Right atrium auricular region (tissue), 2 donors: ENCODE results near the gene ASTN2. TPM values are rescaled to one million over a fixed set of nuclear protein-coding genes. Genes with fewer than 3 reads are reported as not detected.

Source experiments
- DNase-seq: peaks from one replicate; pipeline ENCODE4 v3.0.0-alpha.2; 2019; ENCODE audit warnings: low spot score
- H3K27ac ChIP-seq, 2 donors: fragments of 200-600 bp; sonication (generic); 1 replicate in 1 of 2; 2 replicates in 1 of 2; pipeline ENCODE4 v1.5.1; 2016 to 2019
- H3K27me3 ChIP-seq, 2 donors: fragments of 200-600 bp; sonication (generic); one replicate each; pipeline versions ENCODE4 v1.5.1 to v1.6.0; 2017 to 2019
- H3K36me3 ChIP-seq: fragments of 200-600 bp; sonication (generic); one replicate; pipeline ENCODE4 v1.5.1; 2016
- H3K4me1 ChIP-seq, 2 donors: fragments of 200-600 bp; sonication (generic); one replicate each; pipeline versions ENCODE4 v1.5.1 to v1.6.0; 2017 to 2019
- H3K4me3 ChIP-seq, 2 donors: fragments of 200-600 bp; sonication (generic); 1 replicate in 1 of 2; 2 replicates in 1 of 2; pipeline ENCODE4 v1.5.1; 2017 to 2019; ENCODE audit warnings: mild to moderate bottlenecking in 1 of 2, moderate library complexity in 1 of 2
- H3K9me3 ChIP-seq, 2 donors: fragments of 200-600 bp; sonication (generic); one replicate each; pipeline ENCODE4 v1.5.1; 2019
- CTCF ChIP-seq, 2 donors: fragments of 200-600 bp; sonication (generic); IDR thresholded peaks; one replicate each; pipeline ENCODE4 v1.5.1; 2019; ENCODE audit warnings: antibody characterized with exemption in 2 of 2
- total RNA-seq, 2 donors: library from RNA; depleted of rRNA; stranded (reverse); fragments of >200 nt; gene quantifications; one replicate each; pipeline ENCODE4 v1.1.0, GENCODE V29; 2016

ASTN2 gene
- total RNA-seq, 2 donors from 2014 or later, result 11.1 to 32.2 TPM

- no peaks in the 10 kb centered on the region for H3K27me3 ChIP-seq
- H3K27ac ChIP-seq, result no peak overlapping the region
- no peaks in the 10 kb centered on the region for H3K9me3 ChIP-seq
- TF ChIP-seq CTCF (IDR thresholded peaks at IDR 0.05), result no peak
- no peaks in the 10 kb centered on the region for H3K4me1 ChIP-seq
- no peak for DNase-seq
- no peak overlapping the region for H3K4me3 ChIP-seq
- H3K36me3 ChIP-seq, result no peaks in the 10 kb centered on the region
Observed at GRCh38 chr9:116499434-116499833, 915.4 kb downstream of the ASTN2 start.

DNA sequence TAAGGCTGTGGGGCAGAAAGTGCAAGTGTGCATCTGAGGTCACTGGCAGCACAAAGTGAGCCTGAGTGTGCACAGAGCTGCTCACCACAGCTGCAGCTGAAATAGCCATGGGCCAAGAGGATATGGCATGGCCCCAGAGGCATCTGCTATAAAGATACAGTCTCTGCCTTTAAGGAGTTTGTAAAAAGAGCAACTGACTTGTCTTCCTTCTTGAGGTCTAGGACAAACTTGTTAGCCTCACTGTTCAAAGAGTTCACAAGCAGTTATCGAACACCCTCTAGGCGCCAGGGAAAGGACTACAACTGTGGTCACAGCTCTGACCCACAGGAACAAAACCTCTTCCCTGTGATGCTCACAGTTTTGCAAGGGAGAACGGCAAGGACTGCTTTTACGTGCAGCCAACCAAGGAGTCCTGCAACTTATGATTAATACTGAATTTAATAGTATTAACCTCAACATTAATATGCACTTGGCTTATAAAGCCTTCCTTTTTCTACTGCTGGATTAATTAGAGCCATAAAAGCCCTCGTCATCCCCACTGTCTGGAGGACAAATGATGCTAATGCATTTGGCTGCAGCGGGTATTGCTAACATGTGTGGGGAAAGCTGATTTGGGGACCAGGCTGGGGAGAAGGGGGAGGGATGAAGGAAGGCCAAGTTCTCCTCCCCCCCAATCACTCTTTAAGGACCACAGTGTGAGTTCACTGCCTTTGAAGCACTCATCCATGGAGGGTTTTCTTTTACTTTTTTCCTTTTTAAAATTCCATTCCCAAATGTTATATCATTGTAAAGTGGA lies 917.6 kb downstream of the ASTN2 start:
- Histone ChIP-seq H3K9me3 (no peaks in the 10 kb centered on the region), H3K27me3 (no peaks in the 10 kb centered on the region), H3K4me3 (no peak overlapping the region), H3K36me3 (no peaks in the 10 kb centered on the region), H3K4me1 (no peaks in the 10 kb centered on the region), H3K27ac (no peak overlapping the region)
- TF ChIP-seq CTCF (IDR thresholded peaks at IDR 0.05), result no peak
- DNase-seq, result no peak

DNA sequence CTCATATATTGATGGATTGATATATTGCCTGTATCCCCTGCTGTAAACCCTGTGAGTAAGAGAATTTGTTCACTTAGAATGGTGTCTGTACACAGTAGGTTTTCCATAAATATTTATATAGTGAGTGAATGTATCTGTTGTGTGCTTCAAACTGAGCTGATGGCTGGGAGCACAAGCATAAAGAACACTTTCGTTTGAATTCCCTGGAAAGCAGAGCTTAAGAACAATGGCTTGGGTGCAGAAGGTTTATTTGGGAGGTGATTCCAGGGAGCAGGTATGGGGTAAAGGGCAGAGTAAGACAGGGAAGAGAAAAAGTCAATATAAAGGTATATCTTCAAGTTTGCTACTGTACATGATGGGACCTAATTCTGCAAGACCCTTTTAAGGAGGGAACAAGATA lies 918.7 kb downstream of the ASTN2 start:
- no peak overlapping the region for H3K27ac ChIP-seq
- H3K4me3 ChIP-seq, result no peak overlapping the region
- no peaks in the 10 kb centered on the region for H3K36me3 ChIP-seq
- H3K9me3 ChIP-seq, result no peaks in the 10 kb centered on the region
- no peak for TF ChIP-seq CTCF (IDR thresholded peaks at IDR 0.05)
- no peaks in the 10 kb centered on the region for H3K27me3 ChIP-seq
- no peaks in the 10 kb centered on the region for H3K4me1 ChIP-seq
- no peak for DNase-seq

DNA sequence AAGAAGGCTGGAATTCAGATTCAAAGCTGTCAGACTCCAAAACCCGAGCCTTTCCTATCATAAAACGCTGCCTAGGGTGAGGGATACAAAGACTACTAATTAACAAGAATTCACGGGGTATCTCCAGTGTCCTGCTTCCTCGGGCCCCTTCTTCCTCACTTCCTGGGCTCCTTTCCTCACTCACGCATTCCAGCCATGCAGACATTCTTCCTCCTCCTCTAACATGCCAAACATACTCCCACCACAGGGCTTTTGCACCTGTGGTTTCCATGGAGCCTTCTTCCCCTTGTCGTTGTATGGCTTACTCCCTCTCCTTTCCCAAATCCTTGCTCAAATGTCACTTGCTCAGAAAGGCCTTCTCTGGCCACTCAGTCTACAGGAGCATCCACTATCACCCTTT lies 919.1 kb downstream of the ASTN2 start:
- Histone ChIP-seq H3K9me3 (no peaks in the 10 kb centered on the region), H3K27ac (no peak overlapping the region), H3K27me3 (no peaks in the 10 kb centered on the region), H3K4me3 (no peak overlapping the region), H3K4me1 (no peaks in the 10 kb centered on the region), H3K36me3 (no peaks in the 10 kb centered on the region)
- TF ChIP-seq CTCF (IDR thresholded peaks at IDR 0.05), result no peak
- no peak for DNase-seq

- Histone ChIP-seq H3K27me3 (no peaks in the 10 kb centered on the region), H3K27ac (no peak overlapping the region), H3K4me3 (no peak overlapping the region), H3K4me1 (no peaks in the 10 kb centered on the region), H3K9me3 (no peaks in the 10 kb centered on the region), H3K36me3 (no peaks in the 10 kb centered on the region)
- TF ChIP-seq CTCF (IDR thresholded peaks at IDR 0.05), result peak; percentile 74 to 79
- DNase-seq, result no peak
Observed at GRCh38 chr9:116494815-116495634, 919.8 kb downstream of the ASTN2 start.
